ENCODE results near the gene STIL. TPM values are rescaled to one million over a fixed set of nuclear protein-coding genes. Genes with fewer than 3 reads are reported as not detected.

Gene STIL
- total RNA-seq, 1 experiment from 2014 or later: 29.7 TPM

GRCh38 chr1:47324682-47325081 is 10.7 kb upstream of the STIL start:
- TF ChIP-seq MYBL2 (CRISPR knock-in tag; IDR thresholded peaks at IDR 0.05) (no peak), ZNF263 (CRISPR knock-in tag; IDR thresholded peaks at IDR 0.05; ENCODE audit: low read depth) (no peak), E2F4 (CRISPR knock-in tag; IDR thresholded peaks at IDR 0.05; ENCODE audit: borderline replicate concordance, low read depth) (no peak), RELA (CRISPR knock-in tag; IDR thresholded peaks at IDR 0.05; ENCODE audit: borderline replicate concordance) (no peak), NR1H2 (CRISPR knock-in tag; IDR thresholded peaks at IDR 0.05) (no peak), NFE2L1 (CRISPR knock-in tag; IDR thresholded peaks at IDR 0.05) (no peak), NR2C2 (CRISPR knock-in tag; IDR thresholded peaks at IDR 0.05) (no peak), GABPB1 (CRISPR knock-in tag; IDR thresholded peaks at IDR 0.05) (no peak), HMGA2 (CRISPR knock-in tag; IDR thresholded peaks at IDR 0.05) (no peak), ATF6 (CRISPR knock-in tag; IDR thresholded peaks at IDR 0.05) (no peak), ZNF671 (CRISPR knock-in tag; IDR thresholded peaks at IDR 0.05) (no peak)
- TF ChIP-seq, protein P1, sequence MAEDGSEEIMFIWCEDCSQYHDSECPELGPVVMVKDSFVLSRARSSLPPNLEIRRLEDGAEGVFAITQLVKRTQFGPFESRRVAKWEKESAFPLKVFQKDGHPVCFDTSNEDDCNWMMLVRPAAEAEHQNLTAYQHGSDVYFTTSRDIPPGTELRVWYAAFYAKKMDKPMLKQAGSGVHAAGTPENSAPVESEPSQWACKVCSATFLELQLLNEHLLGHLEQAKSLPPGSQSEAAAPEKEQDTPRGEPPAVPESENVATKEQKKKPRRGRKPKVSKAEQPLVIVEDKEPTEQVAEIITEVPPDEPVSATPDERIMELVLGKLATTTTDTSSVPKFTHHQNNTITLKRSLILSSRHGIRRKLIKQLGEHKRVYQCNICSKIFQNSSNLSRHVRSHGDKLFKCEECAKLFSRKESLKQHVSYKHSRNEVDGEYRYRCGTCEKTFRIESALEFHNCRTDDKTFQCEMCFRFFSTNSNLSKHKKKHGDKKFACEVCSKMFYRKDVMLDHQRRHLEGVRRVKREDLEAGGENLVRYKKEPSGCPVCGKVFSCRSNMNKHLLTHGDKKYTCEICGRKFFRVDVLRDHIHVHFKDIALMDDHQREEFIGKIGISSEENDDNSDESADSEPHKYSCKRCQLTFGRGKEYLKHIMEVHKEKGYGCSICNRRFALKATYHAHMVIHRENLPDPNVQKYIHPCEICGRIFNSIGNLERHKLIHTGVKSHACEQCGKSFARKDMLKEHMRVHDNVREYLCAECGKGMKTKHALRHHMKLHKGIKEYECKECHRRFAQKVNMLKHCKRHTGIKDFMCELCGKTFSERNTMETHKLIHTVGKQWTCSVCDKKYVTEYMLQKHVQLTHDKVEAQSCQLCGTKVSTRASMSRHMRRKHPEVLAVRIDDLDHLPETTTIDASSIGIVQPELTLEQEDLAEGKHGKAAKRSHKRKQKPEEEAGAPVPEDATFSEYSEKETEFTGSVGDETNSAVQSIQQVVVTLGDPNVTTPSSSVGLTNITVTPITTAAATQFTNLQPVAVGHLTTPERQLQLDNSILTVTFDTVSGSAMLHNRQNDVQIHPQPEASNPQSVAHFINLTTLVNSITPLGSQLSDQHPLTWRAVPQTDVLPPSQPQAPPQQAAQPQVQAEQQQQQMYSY (CRISPR knock-in tag; IDR thresholded peaks at IDR 0.05): no peak
- TF ChIP-seq, protein P2, sequence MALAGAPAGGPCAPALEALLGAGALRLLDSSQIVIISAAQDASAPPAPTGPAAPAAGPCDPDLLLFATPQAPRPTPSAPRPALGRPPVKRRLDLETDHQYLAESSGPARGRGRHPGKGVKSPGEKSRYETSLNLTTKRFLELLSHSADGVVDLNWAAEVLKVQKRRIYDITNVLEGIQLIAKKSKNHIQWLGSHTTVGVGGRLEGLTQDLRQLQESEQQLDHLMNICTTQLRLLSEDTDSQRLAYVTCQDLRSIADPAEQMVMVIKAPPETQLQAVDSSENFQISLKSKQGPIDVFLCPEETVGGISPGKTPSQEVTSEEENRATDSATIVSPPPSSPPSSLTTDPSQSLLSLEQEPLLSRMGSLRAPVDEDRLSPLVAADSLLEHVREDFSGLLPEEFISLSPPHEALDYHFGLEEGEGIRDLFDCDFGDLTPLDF (CRISPR knock-in tag; IDR thresholded peaks at IDR 0.05): no peak
- TF ChIP-seq, protein P3, sequence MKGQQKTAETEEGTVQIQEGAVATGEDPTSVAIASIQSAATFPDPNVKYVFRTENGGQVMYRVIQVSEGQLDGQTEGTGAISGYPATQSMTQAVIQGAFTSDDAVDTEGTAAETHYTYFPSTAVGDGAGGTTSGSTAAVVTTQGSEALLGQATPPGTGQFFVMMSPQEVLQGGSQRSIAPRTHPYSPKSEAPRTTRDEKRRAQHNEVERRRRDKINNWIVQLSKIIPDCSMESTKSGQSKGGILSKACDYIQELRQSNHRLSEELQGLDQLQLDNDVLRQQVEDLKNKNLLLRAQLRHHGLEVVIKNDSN (CRISPR knock-in tag; IDR thresholded peaks at IDR 0.05): no peak
- TF ChIP-seq, protein P4, sequence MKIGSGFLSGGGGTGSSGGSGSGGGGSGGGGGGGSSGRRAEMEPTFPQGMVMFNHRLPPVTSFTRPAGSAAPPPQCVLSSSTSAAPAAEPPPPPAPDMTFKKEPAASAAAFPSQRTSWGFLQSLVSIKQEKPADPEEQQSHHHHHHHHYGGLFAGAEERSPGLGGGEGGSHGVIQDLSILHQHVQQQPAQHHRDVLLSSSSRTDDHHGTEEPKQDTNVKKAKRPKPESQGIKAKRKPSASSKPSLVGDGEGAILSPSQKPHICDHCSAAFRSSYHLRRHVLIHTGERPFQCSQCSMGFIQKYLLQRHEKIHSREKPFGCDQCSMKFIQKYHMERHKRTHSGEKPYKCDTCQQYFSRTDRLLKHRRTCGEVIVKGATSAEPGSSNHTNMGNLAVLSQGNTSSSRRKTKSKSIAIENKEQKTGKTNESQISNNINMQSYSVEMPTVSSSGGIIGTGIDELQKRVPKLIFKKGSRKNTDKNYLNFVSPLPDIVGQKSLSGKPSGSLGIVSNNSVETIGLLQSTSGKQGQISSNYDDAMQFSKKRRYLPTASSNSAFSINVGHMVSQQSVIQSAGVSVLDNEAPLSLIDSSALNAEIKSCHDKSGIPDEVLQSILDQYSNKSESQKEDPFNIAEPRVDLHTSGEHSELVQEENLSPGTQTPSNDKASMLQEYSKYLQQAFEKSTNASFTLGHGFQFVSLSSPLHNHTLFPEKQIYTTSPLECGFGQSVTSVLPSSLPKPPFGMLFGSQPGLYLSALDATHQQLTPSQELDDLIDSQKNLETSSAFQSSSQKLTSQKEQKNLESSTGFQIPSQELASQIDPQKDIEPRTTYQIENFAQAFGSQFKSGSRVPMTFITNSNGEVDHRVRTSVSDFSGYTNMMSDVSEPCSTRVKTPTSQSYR (CRISPR knock-in tag; IDR thresholded peaks at IDR 0.05): no peak
- POLR2A ChIA-PET: interaction anchor here (0.7 to 0.8 kb wide), 2 partner anchors 10 to 11 kb away, joined by 3 to 5 read pairs; partner anchors contain the start of gene STIL
- no peaks in the 10 kb centered on the region for H3K9me3 Mint-ChIP-seq
- H3K27ac Mint-ChIP-seq: no peak overlapping the region
- DNase-seq (ENCODE audit: low spot score) (no peak), ATAC-seq (no peak)
- CTCF ChIA-PET: interaction anchor here (1.6 kb wide), 1 partner anchor 9 kb away, joined by 9 read pairs; the partner anchor contains the start of gene CMPK1
- H3K27me3 Mint-ChIP-seq (ENCODE audit: low read depth): no peaks in the 10 kb centered on the region
- H3K36me3 Mint-ChIP-seq: no peaks in the 10 kb centered on the region
- H3K4me3 Mint-ChIP-seq: no peak overlapping the region
- no peaks in the 10 kb centered on the region for H3K4me1 Mint-ChIP-seq
